ENCODE results near the gene ATG2B. TPM values are rescaled to one million over a fixed set of nuclear protein-coding genes. Genes with fewer than 3 reads are reported as not detected.

The ATG2B gene
- total RNA-seq, 4 donors from 2014 or later: 26.4 to 44.9 (median 37.6) TPM

- Histone ChIP-seq H3K4me3 (no peak overlapping the region), H3K27me3 (no peaks in the 10 kb centered on the region), H3K9me3 (no peaks in the 10 kb centered on the region), H3K36me3 (peaks cover 2 to 89% (median 8%) of the 10 kb centered on the region in 3 donors), H3K27ac (no peak overlapping the region), H3K4me1 (no peaks in the 10 kb centered on the region)
- TF ChIP-seq EP300 (IDR thresholded peaks at IDR 0.05) (no peak), POLR2A (IDR thresholded peaks at IDR 0.05) (no peak)
- TF ChIP-seq, protein P1, sequence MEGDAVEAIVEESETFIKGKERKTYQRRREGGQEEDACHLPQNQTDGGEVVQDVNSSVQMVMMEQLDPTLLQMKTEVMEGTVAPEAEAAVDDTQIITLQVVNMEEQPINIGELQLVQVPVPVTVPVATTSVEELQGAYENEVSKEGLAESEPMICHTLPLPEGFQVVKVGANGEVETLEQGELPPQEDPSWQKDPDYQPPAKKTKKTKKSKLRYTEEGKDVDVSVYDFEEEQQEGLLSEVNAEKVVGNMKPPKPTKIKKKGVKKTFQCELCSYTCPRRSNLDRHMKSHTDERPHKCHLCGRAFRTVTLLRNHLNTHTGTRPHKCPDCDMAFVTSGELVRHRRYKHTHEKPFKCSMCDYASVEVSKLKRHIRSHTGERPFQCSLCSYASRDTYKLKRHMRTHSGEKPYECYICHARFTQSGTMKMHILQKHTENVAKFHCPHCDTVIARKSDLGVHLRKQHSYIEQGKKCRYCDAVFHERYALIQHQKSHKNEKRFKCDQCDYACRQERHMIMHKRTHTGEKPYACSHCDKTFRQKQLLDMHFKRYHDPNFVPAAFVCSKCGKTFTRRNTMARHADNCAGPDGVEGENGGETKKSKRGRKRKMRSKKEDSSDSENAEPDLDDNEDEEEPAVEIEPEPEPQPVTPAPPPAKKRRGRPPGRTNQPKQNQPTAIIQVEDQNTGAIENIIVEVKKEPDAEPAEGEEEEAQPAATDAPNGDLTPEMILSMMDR (IDR thresholded peaks at IDR 0.05): no peak
- 96% methylated on average over 3 of the region's 3 CpGs for WGBS, 2 donors
- DNase-seq (ENCODE audit: low spot score in 2 of 2): no peak
These were observed 47.1 kb downstream of the ATG2B start for GRCh38 chr14:96316087-96316486.

DNA sequence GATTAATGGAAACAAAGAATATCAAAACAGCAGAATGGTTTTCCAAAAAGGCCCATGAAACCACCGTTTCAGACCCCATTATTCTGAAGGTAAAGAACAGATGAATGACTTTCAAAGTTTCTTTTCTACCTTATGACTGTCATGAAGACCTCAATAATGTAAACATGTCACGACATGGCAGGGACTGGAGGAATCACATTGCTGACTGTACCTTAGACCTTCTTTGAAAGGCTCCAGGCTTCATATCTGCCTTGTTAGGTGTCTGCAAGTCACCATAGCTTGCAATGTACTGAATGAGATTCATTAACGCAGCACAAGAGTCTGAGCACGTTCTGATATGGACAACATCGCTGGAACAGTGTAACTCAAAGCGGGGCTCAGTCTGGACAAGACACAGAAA lies 52.2 kb downstream of the ATG2B start:
- H3K4me1 ChIP-seq: no peaks in the 10 kb centered on the region
- no peaks in the 10 kb centered on the region for H3K27me3 ChIP-seq
- no peak for DNase-seq (ENCODE audit: low spot score in 2 of 2)
- peaks cover 2 to 89% (median 8%) of the 10 kb centered on the region in 3 donors for H3K36me3 ChIP-seq
- no peak overlapping the region for H3K27ac ChIP-seq
- H3K9me3 ChIP-seq: no peaks in the 10 kb centered on the region
- TF ChIP-seq, protein P1 (IDR thresholded peaks at IDR 0.05): no peak
- TF ChIP-seq POLR2A (IDR thresholded peaks at IDR 0.05): no peak
- 88 to 90% methylated on average over 6 of the region's 6 CpGs for WGBS, 2 donors
- no peak overlapping the region for H3K4me3 ChIP-seq

DNA sequence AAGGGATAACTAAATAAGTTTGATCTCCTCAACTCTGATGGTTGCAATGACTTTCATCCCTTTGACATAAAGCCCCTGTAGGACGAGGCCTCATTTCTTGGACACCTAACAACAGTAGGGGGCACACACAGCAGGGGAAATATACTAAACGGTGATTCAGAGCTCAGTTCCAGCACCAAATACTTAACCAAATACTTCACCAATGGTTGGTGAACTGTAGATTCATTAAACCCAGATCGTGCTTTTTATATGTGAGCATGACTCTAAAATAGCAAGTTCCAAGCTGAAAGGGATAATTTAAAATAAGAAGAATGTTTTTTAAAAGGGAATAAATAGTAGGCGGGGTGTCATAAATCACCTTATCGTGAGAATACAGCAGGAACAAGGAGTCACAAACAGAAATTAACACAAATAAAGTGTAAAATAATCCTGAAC lies 53.2 kb downstream of the ATG2B start:
- no peak for DNase-seq (ENCODE audit: low spot score in 2 of 2)
- Histone ChIP-seq H3K27me3 (no peaks in the 10 kb centered on the region), H3K9me3 (no peaks in the 10 kb centered on the region), H3K36me3 (peaks cover 2 to 86% (median 8%) of the 10 kb centered on the region in 3 donors), H3K27ac (no peak overlapping the region), H3K4me1 (no peaks in the 10 kb centered on the region), H3K4me3 (no peak overlapping the region)
- WGBS, 2 donors: 63 to 73% methylated on average over 5 of the region's 5 CpGs
- no peak for TF ChIP-seq EP300 (IDR thresholded peaks at IDR 0.05)

DNA sequence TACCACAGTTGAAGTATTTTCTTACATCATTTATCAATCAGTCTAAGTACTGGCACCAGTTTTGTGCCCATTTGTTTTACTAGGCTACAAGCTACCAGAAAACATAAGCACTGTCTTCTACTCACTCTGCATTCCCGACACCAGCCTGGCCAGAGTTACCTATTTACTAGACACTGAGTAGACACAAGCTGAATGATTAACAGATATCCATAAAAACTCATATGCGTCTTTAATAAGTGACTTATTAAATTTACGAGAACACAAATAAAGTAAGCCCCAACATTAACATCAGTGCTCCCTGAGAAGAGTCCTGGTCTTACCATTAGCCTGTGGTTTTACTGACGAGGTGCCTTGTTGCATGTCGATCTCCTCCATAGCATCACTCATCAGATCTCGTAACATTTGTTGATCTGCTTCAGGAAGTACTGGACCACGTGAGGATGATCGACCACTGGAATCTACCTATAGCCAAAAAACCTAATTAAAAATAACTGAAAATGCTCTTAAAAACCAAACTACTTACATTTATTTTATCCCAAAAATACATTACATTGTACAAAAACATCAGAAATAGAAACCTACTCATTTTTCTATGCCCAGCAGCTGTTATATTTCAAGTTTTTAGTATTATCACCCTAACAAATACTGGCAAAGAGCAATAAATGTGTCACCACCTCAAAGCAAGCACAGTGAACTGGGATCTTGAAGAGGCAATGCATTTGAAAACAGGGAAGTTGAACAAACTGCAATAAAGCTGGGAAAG lies 53.8 kb downstream of the ATG2B start:
- DNase-seq (ENCODE audit: low spot score in 2 of 2): no peak
- no peak overlapping the region for H3K4me3 ChIP-seq
- H3K36me3 ChIP-seq: peaks cover 2 to 84% (median 8%) of the 10 kb centered on the region in 3 donors
- no peaks in the 10 kb centered on the region for H3K4me1 ChIP-seq
- TF ChIP-seq EP300 (IDR thresholded peaks at IDR 0.05) (no peak), POLR2A (IDR thresholded peaks at IDR 0.05) (no peak)
- TF ChIP-seq, protein P1 (IDR thresholded peaks at IDR 0.05): no peak
- 88 to 89% methylated on average over 8 of the region's 8 CpGs for WGBS, 2 donors
- no peak overlapping the region for H3K27ac ChIP-seq
- no peaks in the 10 kb centered on the region for H3K9me3 ChIP-seq
- H3K27me3 ChIP-seq: no peaks in the 10 kb centered on the region

DNA sequence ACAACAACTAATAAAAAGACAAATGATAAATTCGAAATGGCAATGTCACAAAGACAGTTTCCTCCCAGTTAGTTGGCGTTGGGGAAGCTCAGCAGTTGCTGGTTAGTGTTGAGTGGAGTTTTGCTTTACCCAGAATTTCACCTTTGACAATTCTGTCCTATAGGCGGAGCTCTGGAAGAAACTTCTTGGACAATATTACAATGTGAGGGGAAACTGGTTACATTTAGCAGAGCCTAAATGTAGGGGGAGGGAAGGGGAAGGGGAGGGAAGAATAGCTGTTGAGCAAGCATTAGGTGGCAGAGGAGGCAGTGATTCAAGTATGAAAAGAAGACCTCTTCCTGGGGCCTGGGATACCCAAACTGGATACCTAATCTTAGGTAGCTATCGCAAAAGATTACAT lies 55.7 kb downstream of the ATG2B start:
- Histone ChIP-seq H3K9me3 (no peaks in the 10 kb centered on the region), H3K36me3 (peaks cover 0 to 83% (median 0%) of the 10 kb centered on the region in 3 donors), H3K27ac (no peak overlapping the region), H3K4me3 (no peak overlapping the region), H3K27me3 (no peaks in the 10 kb centered on the region), H3K4me1 (no peaks in the 10 kb centered on the region)
- TF ChIP-seq EP300 (IDR thresholded peaks at IDR 0.05): no peak
- TF ChIP-seq POLR2A (IDR thresholded peaks at IDR 0.05): no peak
- 86% methylated on average over 4 of the region's 4 CpGs for WGBS, 2 donors
- no peak for DNase-seq (ENCODE audit: low spot score in 2 of 2)

- Histone ChIP-seq H3K36me3 (peaks cover 0 to 81% (median 0%) of the 10 kb centered on the region in 3 donors), H3K4me1 (no peaks in the 10 kb centered on the region), H3K27me3 (no peaks in the 10 kb centered on the region), H3K9me3 (no peaks in the 10 kb centered on the region), H3K27ac (no peak overlapping the region), H3K4me3 (no peak overlapping the region)
- TF ChIP-seq POLR2A (IDR thresholded peaks at IDR 0.05): no peak
- TF ChIP-seq, protein P1 (IDR thresholded peaks at IDR 0.05): no peak
- TF ChIP-seq EP300 (IDR thresholded peaks at IDR 0.05): no peak
- DNase-seq (ENCODE audit: low spot score in 2 of 2): no peak
- 79% methylated on average over 9 of the region's 9 CpGs for WGBS, 2 donors
These were observed 58.2 kb downstream of the ATG2B start for GRCh38 chr14:96304956-96305355.

Measured in tibial nerve (tissue), 4 donors.